ENCODE data around the gene SH2D3A. TPM values are rescaled to one million over a fixed set of nuclear protein-coding genes. Genes with fewer than 3 reads are reported as not detected.
A peak's percentile ranks its signal among the peaks of the same experiment; 100 is the strongest.

SH2D3A gene
- total RNA-seq, 1 experiment from 2014 or later, result 75.7 TPM

DNA sequence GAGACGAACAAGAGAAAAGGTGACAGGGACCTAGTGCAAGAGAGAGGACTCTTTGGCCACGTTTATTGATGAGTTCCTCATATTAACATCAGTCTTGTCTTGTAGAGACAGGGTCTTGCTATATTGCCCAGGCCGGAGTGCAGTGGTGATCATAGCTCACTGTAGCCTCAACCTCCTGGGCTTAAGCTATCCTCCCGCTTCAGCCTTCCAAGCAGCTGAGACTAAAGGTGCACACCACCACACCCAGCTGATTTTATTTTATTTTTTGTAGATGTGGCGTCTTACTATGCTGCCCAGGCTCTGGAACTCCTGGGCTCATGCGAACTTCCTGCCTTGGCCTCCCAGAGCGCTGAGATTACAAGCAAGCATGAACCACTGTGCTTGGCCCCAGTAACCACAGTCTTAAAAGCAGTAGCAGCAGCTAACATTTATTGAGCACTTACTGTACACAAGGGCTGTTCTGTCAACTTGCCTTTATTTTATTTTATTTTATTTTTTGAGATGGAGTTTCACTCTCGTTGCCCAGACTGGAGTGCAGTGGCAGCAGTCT lies 1.1 kb upstream of the SH2D3A start:
- DNase-seq (ENCODE audit: low read depth, low spot score), result no peak
- no peak for ATAC-seq
- Histone ChIP-seq H2AFZ (ENCODE audit: low read depth, low read length, poor library complexity, severe bottlenecking) (no peak overlapping the region), H3K36me3 (ENCODE audit: control insufficient read depth in 1 of 2, insufficient read depth in 2 of 2, low read length in 2 of 2) (peaks cover 2 to 3% of the 10 kb centered on the region in 2 experiments; a peak in 2 of 4 replicates), H4K20me1 (ENCODE audit: insufficient read depth) (no peaks in the 10 kb centered on the region), H3K9me2 (ENCODE audit: insufficient read depth) (no peaks in the 10 kb centered on the region), H3K27ac (ENCODE audit: low read depth, low read length) (peak overlapping the region; percentile 56), H3K9ac (ENCODE audit: low read length) (peak overlapping the region; percentile 77), H3K4me2 (ENCODE audit: low read length) (peak overlapping the region; percentile 95), H3K9me3 (ENCODE audit: control insufficient read depth in 1 of 2, insufficient read depth in 1 of 2, low read depth in 1 of 2, low read length in 2 of 2) (no peaks in the 10 kb centered on the region), H3K4me3 (replicated peaks in 1 of 2; ENCODE audit: low read depth in 1 of 2, low read length in 2 of 2) (peak overlapping the region; percentile 71 to 96), H3K27me3 (ENCODE audit: insufficient read depth, low read length) (no peaks in the 10 kb centered on the region), H3K4me1 (ENCODE audit: control insufficient read depth in 1 of 2, insufficient read depth in 2 of 2, low read length in 2 of 2) (peaks cover 22 to 43% of the 10 kb centered on the region in 2 experiments), H3K79me2 (ENCODE audit: insufficient read depth, low read length) (peaks cover 40% of the 10 kb centered on the region)
- TSS peak; percentile 66 for BruUV-seq (replicated peaks)
- intact Hi-C loops (cut with micrococcal nuclease), result no loop called here
- TF ChIP-seq EZH2phosphoT487 (IDR thresholded peaks at IDR 0.05; ENCODE audit: borderline replicate concordance), result no peak
- ChIA-PET POLR2A (interaction anchor here (0.6 to 1.0 kb wide), 3 partner anchors 38 to 632 kb away, joined by 3 to 5 read pairs (median 4); no protein-coding TSS in a partner anchor), RAD21 (ENCODE audit: low non-redundant PET in 1 of 2, low total read pairs in 2 of 2, uncharacterized antibody in 2 of 2, unreplicated experiment in 2 of 2) (interaction anchor here (0.8 to 1.3 kb wide), 3 partner anchors 30 to 60 kb away, joined by 3 to 6 read pairs (median 4); partner anchors contain the start of gene GPR108 (in 1 of the 2)), CTCF (interaction anchor here (0.9 to 1.8 kb wide), 3 partner anchors 30 to 94 kb away, joined by 3 to 6 read pairs (median 3); no protein-coding TSS in a partner anchor)

- Histone ChIP-seq H3K4me3 (replicated peaks in 1 of 2; ENCODE audit: low read depth in 1 of 2, low read length in 2 of 2) (peak overlapping the region; percentile 71 to 96), H3K4me1 (ENCODE audit: control insufficient read depth in 1 of 2, insufficient read depth in 2 of 2, low read length in 2 of 2) (peaks cover 28 to 53% of the 10 kb centered on the region in 2 experiments), H2AFZ (ENCODE audit: low read depth, low read length, poor library complexity, severe bottlenecking) (no peak overlapping the region), H3K27ac (ENCODE audit: low read depth, low read length) (peak overlapping the region; percentile 93), H3K9me3 (ENCODE audit: control insufficient read depth in 1 of 2, insufficient read depth in 1 of 2, low read depth in 1 of 2, low read length in 2 of 2) (no peaks in the 10 kb centered on the region), H3K27me3 (ENCODE audit: insufficient read depth, low read length) (no peaks in the 10 kb centered on the region), H4K20me1 (ENCODE audit: insufficient read depth) (no peaks in the 10 kb centered on the region), H3K36me3 (ENCODE audit: control insufficient read depth in 1 of 2, insufficient read depth in 2 of 2, low read length in 2 of 2) (peaks cover 2 to 9% of the 10 kb centered on the region in 2 experiments; a peak in 2 of 4 replicates), H3K9me2 (ENCODE audit: insufficient read depth) (no peaks in the 10 kb centered on the region), H3K9ac (ENCODE audit: low read length) (peak overlapping the region; percentile 77), H3K4me2 (ENCODE audit: low read length) (peak overlapping the region; percentile 95), H3K79me2 (ENCODE audit: insufficient read depth, low read length) (peaks cover 51% of the 10 kb centered on the region)
- RAD21 ChIA-PET (ENCODE audit: low non-redundant PET in 1 of 2, low total read pairs in 2 of 2, uncharacterized antibody in 2 of 2, unreplicated experiment in 2 of 2), result interaction anchor here in 1 of 2 experiments (0.6 kb wide), 1 partner anchor 11 kb away, joined by 3 read pairs; no protein-coding TSS in a partner anchor
- intact Hi-C loops (cut with micrococcal nuclease), result loop anchor here (1.0 to 2.0 kb wide), 4 partner anchors 28 to 96 kb away; partner anchors contain the start of gene TRIP10
- ATAC-seq (peak; percentile 44), DNase-seq (ENCODE audit: low read depth, low spot score) (no peak)
- POLR2A ChIA-PET, result interaction anchor here (0.6 to 1.9 kb wide), 3 partner anchors 13 to 35 kb away, joined by 3 to 6 read pairs (median 3); partner anchors contain the start of gene GPR108
- CTCF ChIA-PET, result no interaction called here
- no TSS peak for BruUV-seq (replicated peaks)
- TF ChIP-seq POLR2A (IDR thresholded peaks at IDR 0.05; ENCODE audit: borderline replicate concordance, extremely low read depth, insufficient read depth, insufficient read length), result no peak
- 0 out of 2 replicates have a peak, but pooled peaks have one; percentile 7 for TF ChIP-seq SP1 (IDR thresholded peaks at IDR 0.05; ENCODE audit: low read depth)
- 0 out of 2 replicates have a peak, but pooled peaks have one; percentile 41 for TF ChIP-seq SIN3A (IDR thresholded peaks at IDR 0.05; ENCODE audit: low read depth)
- no peak for TF ChIP-seq EGR1 (IDR thresholded peaks at IDR 0.05; ENCODE audit: low read depth)
Measured at GRCh38 chr19:6767081-6767356, 216 bp downstream of the SH2D3A start.

Measured in HCT116 (cell line).